ENCODE measurements around the gene LILRB4. TPM values are rescaled to one million over a fixed set of nuclear protein-coding genes. Genes with fewer than 3 reads are reported as not detected.

The LILRB4 gene
- total and polyA plus RNA-seq, 9 of the 15 experiments (the other 6 are each of a cell fraction or from before 2014, with no cell fraction given), result not detected

- CTCF ChIA-PET (ENCODE audit: low intra/inter-chr PET ratio), result no interaction called here
- BruUV-seq (replicated peaks), result no TSS peak
- TF ChIP-seq STAG1 (CRISPR knock-in tag; IDR thresholded peaks at IDR 0.05; ENCODE audit: borderline replicate concordance) (no peak), MTA1 (IDR thresholded peaks at IDR 0.05; ENCODE audit: borderline replicate concordance) (no peak), FOXK1 (CRISPR knock-in tag; IDR thresholded peaks at IDR 0.05; ENCODE audit: borderline replicate concordance) (no peak), NRF1 (conservative IDR thresholded peaks at IDR 0.05 in 1 of 2, IDR thresholded peaks at IDR 0.05 in 1 of 2) (no peak), NBN (IDR thresholded peaks at IDR 0.05; ENCODE audit: low read depth) (no peak), RBM25 (IDR thresholded peaks at IDR 0.05; ENCODE audit: low read depth, low read length, severe bottlenecking) (no peak), ZNF512 (tag; IDR thresholded peaks at IDR 0.05) (no peak), FOXK2 (conservative IDR thresholded peaks at IDR 0.05 in 1 of 2, IDR thresholded peaks at IDR 0.05 in 1 of 2; ENCODE audit: low read depth in 2 of 2) (no peak), SRSF1 (IDR thresholded peaks at IDR 0.05; ENCODE audit: low read depth, low read length) (no peak), KLF1 (tag; IDR thresholded peaks at IDR 0.05) (no peak), DEAF1 (CRISPR knock-in tag; IDR thresholded peaks at IDR 0.05) (no peak), YBX1 (IDR thresholded peaks at IDR 0.05) (no peak), CBX8 (IDR thresholded peaks at IDR 0.05; ENCODE audit: borderline replicate concordance, extremely low read depth, low read depth, low read length, poor library complexity, severe bottlenecking) (no peak), ZBTB49 (CRISPR knock-in tag; IDR thresholded peaks at IDR 0.05; ENCODE audit: borderline replicate concordance) (no peak), ZNF785 (CRISPR knock-in tag; IDR thresholded peaks at IDR 0.05) (no peak)
- TF ChIP-seq, protein P1, sequence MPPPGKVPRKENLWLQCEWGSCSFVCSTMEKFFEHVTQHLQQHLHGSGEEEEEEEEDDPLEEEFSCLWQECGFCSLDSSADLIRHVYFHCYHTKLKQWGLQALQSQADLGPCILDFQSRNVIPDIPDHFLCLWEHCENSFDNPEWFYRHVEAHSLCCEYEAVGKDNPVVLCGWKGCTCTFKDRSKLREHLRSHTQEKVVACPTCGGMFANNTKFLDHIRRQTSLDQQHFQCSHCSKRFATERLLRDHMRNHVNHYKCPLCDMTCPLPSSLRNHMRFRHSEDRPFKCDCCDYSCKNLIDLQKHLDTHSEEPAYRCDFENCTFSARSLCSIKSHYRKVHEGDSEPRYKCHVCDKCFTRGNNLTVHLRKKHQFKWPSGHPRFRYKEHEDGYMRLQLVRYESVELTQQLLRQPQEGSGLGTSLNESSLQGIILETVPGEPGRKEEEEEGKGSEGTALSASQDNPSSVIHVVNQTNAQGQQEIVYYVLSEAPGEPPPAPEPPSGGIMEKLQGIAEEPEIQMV (tag; conservative IDR thresholded peaks at IDR 0.05; ENCODE audit: low read depth), result no peak
These were observed 45.2 kb downstream of the LILRB4 start for GRCh38 chr19:54707962-54708361.

More at GRCh38 chr19:54707962-54708361, 45.2 kb downstream of the LILRB4 start:
- in situ Hi-C loops (cut with MboI) (no loop called here), intact Hi-C loops (cut with micrococcal nuclease) (no loop called here)
- H3K4me1 ChIP-seq (replicated peaks in 1 of 2; ENCODE audit: control insufficient read depth in 2 of 2, insufficient read depth in 2 of 2, low read length in 2 of 2), result no peaks in the 10 kb centered on the region; a peak in 2 of 5 replicates
- no peaks in the 10 kb centered on the region for H3K36me3 ChIP-seq (ENCODE audit: control insufficient read depth, insufficient read depth, low read length)
- H3K4me3 ChIP-seq, result no peak overlapping the region
- WGBS (ENCODE audit: insufficient coverage, low coverage, missing lambda C conversion rate), result 0% methylated on average over 4 of the region's 4 CpGs
- no peaks in the 10 kb centered on the region for H3K79me2 ChIP-seq (ENCODE audit: control insufficient read depth, insufficient read depth, low read length)
- no peak overlapping the region for H3K4me2 ChIP-seq (ENCODE audit: insufficient read depth, low read length)
- H3K27me3 ChIP-seq (ENCODE audit: control insufficient read depth in 2 of 2, insufficient read depth in 2 of 2, low read length in 2 of 2), result peaks cover 0 to 21% of the 10 kb centered on the region in 2 experiments; a peak in 1 of 5 replicates
- FAIRE-seq, result no peak
- no peak overlapping the region for H2AFZ ChIP-seq (ENCODE audit: low read depth, low read length)
- POLR2A ChIA-PET, result interaction anchor here (1.6 kb wide), 1 partner anchor 12 kb away, joined by 4 read pairs; no protein-coding TSS in a partner anchor
- H3K9me3 ChIP-seq (replicated peaks; ENCODE audit: control insufficient read depth, insufficient read depth, low read depth, low read length), result no peaks in the 10 kb centered on the region
- no peak overlapping the region for H3K27ac ChIP-seq (ENCODE audit: extremely low read depth, low read depth, low read length)
- no peak for DNase-seq (ENCODE audit: extremely low read depth in 1 of 4, low spot score in 3 of 4)
- ATAC-seq, result no peak
- peak overlapping the region in 1 of 2 experiments; percentile 78; a peak in 2 of 4 replicates for H3K9ac ChIP-seq (ENCODE audit: insufficient read depth in 1 of 2, low read depth in 2 of 2, low read length in 2 of 2)
- no peaks in the 10 kb centered on the region for H3K9me1 ChIP-seq (ENCODE audit: control insufficient read depth, insufficient read depth, low read length)
- 0 out of 2 replicates have a peak, but pooled peaks cover 4% of the 10 kb centered on the region for H4K20me1 ChIP-seq (replicated peaks; ENCODE audit: control insufficient read depth, insufficient read depth, low read length)

Data from K562 (cell line).